Osteoblast (primary cell): Measurements from ENCODE around the gene PTPRN2. TPM values are rescaled to one million over a fixed set of nuclear protein-coding genes. Genes with fewer than 3 reads are reported as not detected.

Experiments
- DNase-seq: peaks from one replicate; pipeline ENCODE4 v3.0.0; 2011; ENCODE audit warnings: low spot score, mixed read lengths; ENCODE audit not compliant: insufficient read length; ENCODE audit errors: missing footprints
- H2AFZ ChIP-seq: 2 replicates; pipeline ENCODE4 v1.6.0; 2011; ENCODE audit warnings: mild to moderate bottlenecking, low read length
- H3K27ac ChIP-seq: 2 replicates; pipeline ENCODE4 v1.5.1; 2011; ENCODE audit warnings: mild to moderate bottlenecking, low read depth, low read length, moderate library complexity
- H3K27me3 ChIP-seq: 2 replicates; pipeline ENCODE4 v1.6.0; 2012; ENCODE audit warnings: mild to moderate bottlenecking, control low read depth, inconsistent platforms, low read length, moderate library complexity; ENCODE audit not compliant: insufficient read depth
- H3K36me3 ChIP-seq: 2 replicates; pipeline ENCODE4 v1.5.1; 2011; ENCODE audit warnings: mild to moderate bottlenecking, low read length, control low read depth, moderate library complexity; ENCODE audit not compliant: insufficient read depth
- H3K4me1 ChIP-seq: 2 replicates; pipeline ENCODE4 v1.5.1; 2011; ENCODE audit warnings: mild to moderate bottlenecking, low read length, control low read depth, moderate library complexity; ENCODE audit not compliant: insufficient read depth
- H3K4me2 ChIP-seq: 2 replicates; pipeline ENCODE4 v1.6.0; 2011; ENCODE audit warnings: mild to moderate bottlenecking, low read length; ENCODE audit not compliant: insufficient read depth
- H3K4me3 ChIP-seq: fragments of 200-600 bp; sonication (generic); 3 replicates; pipeline ENCODE4 v1.5.1; 2012; ENCODE audit warnings: mild to moderate bottlenecking, low read length, inconsistent platforms; ENCODE audit not compliant: insufficient read depth
- H3K79me2 ChIP-seq: 2 replicates; pipeline ENCODE4 v1.6.0; 2012; ENCODE audit warnings: mild to moderate bottlenecking, low read length, control low read depth, inconsistent platforms; ENCODE audit not compliant: insufficient read depth
- H3K9me3 ChIP-seq: 2 replicates; pipeline ENCODE4 v1.5.1; 2011; ENCODE audit warnings: low read depth, low read length, control low read depth
- H4K20me1 ChIP-seq: 2 replicates; pipeline ENCODE4 v1.6.0; 2012; ENCODE audit warnings: mild to moderate bottlenecking, low read length, control low read depth; ENCODE audit not compliant: insufficient read depth
- CTCF ChIP-seq: IDR thresholded peaks from 2 replicates; pipeline ENCODE4 v1.5.1; 2011; ENCODE audit warnings: mild to moderate bottlenecking, low read depth, low read length, moderate library complexity; ENCODE audit errors: extremely low read depth
- total RNA-seq: library from RNA; depleted of rRNA; stranded (reverse); fragments of >200 nt; gene quantifications from 2 replicates; pipeline ENCODE4 v1.2.3, GENCODE V29; 2012

Gene PTPRN2
- total RNA-seq, 1 donor = 0.36 TPM

GRCh38 chr7:158129037-158130022 is 458.3 kb downstream of the PTPRN2 start:
- Histone ChIP-seq H3K4me1 (no peaks in the 10 kb centered on the region), H3K79me2 (no peaks in the 10 kb centered on the region), H3K4me2 (no peak overlapping the region), H3K27me3 (no peaks in the 10 kb centered on the region), H4K20me1 (no peaks in the 10 kb centered on the region), H3K27ac (no peak overlapping the region), H3K9me3 (peaks cover 11% of the 10 kb centered on the region), H3K36me3 (no peaks in the 10 kb centered on the region), H2AFZ (no peak overlapping the region), H3K4me3 (no peak overlapping the region)
- no peak for TF ChIP-seq CTCF
- peak; percentile 51 for DNase-seq

- Histone ChIP-seq H3K4me2 (no peak overlapping the region), H3K4me1 (no peaks in the 10 kb centered on the region), H3K27ac (no peak overlapping the region), H3K9me3 (peaks cover 11% of the 10 kb centered on the region), H3K4me3 (no peak overlapping the region), H2AFZ (no peak overlapping the region), H3K79me2 (no peaks in the 10 kb centered on the region), H3K27me3 (no peaks in the 10 kb centered on the region), H3K36me3 (no peaks in the 10 kb centered on the region), H4K20me1 (no peaks in the 10 kb centered on the region)
- DNase-seq = no peak
- TF ChIP-seq CTCF = no peak
Measured at GRCh38 chr7:158128572-158128971, 459.1 kb downstream of the PTPRN2 start.

- Histone ChIP-seq H3K27me3 (no peaks in the 10 kb centered on the region), H3K4me3 (no peak overlapping the region), H4K20me1 (no peaks in the 10 kb centered on the region), H3K4me2 (no peak overlapping the region), H3K4me1 (no peaks in the 10 kb centered on the region), H3K27ac (no peak overlapping the region), H3K36me3 (no peaks in the 10 kb centered on the region), H3K79me2 (no peaks in the 10 kb centered on the region), H3K9me3 (peaks cover 8% of the 10 kb centered on the region), H2AFZ (no peak overlapping the region)
- TF ChIP-seq CTCF = no peak
- DNase-seq = no peak
Measured at GRCh38 chr7:158127241-158127640, 460.4 kb downstream of the PTPRN2 start.

GRCh38 chr7:158126661-158127060 is 461.0 kb downstream of the PTPRN2 start:
- no peaks in the 10 kb centered on the region for H4K20me1 ChIP-seq
- peaks cover 4% of the 10 kb centered on the region for H3K9me3 ChIP-seq
- no peaks in the 10 kb centered on the region for H3K79me2 ChIP-seq

More at GRCh38 chr7:158126661-158127060, 461.0 kb downstream of the PTPRN2 start:
- H3K4me3 ChIP-seq = no peak overlapping the region
- no peak for DNase-seq
- H2AFZ ChIP-seq = no peak overlapping the region
- H3K4me2 ChIP-seq = no peak overlapping the region
- no peaks in the 10 kb centered on the region for H3K27me3 ChIP-seq
- TF ChIP-seq CTCF = no peak
- H3K27ac ChIP-seq = no peak overlapping the region
- H3K36me3 ChIP-seq = no peaks in the 10 kb centered on the region
- no peaks in the 10 kb centered on the region for H3K4me1 ChIP-seq
